MM.1S (cell line): Measurements from ENCODE around the gene PDCD2.

ENCODE experiments used
- DNase-seq: peaks from one replicate; pipeline ENCODE4 v3.0.0-alpha.2; 2015
- H2AFZ ChIP-seq: fragments of 300-600 bp; sonication (generic); 2 replicates; pipeline ENCODE4 v1.6.0; 2016; ENCODE audit warnings: antibody characterized with exemption, low read length
- H3F3A ChIP-seq: fragments of 300-600 bp; sonication (generic); 2 replicates; pipeline ENCODE4 v1.6.1; 2016; ENCODE audit warnings: mild to moderate bottlenecking, antibody characterized with exemption, low read length, moderate library complexity, mixed read lengths; ENCODE audit not compliant: insufficient read depth
- H3K27ac ChIP-seq: fragments of 300-600 bp; sonication (generic); 2 replicates; pipeline ENCODE4 v1.5.1; 2016; ENCODE audit warnings: mild to moderate bottlenecking, low read length
- H3K27me3 ChIP-seq: fragments of 300-600 bp; sonication (generic); replicated peaks from 2 replicates; pipeline ENCODE4 v1.6.0; 2016; ENCODE audit warnings: low read length; ENCODE audit not compliant: insufficient read depth
- H3K36me3 ChIP-seq: fragments of 300-600 bp; sonication (generic); replicated peaks from 2 replicates; pipeline ENCODE4 v1.6.1; 2016; ENCODE audit warnings: mild to moderate bottlenecking, low read length, mixed read lengths; ENCODE audit not compliant: insufficient read depth
- H3K4me1 ChIP-seq: fragments of 300-600 bp; sonication (generic); 2 replicates; pipeline ENCODE4 v1.6.1; 2016; ENCODE audit warnings: low read length, mixed read lengths
- H3K4me2 ChIP-seq: fragments of 300-600 bp; sonication (generic); 2 replicates; pipeline ENCODE4 v1.6.0; 2016; ENCODE audit warnings: low read depth, low read length
- H3K4me3 ChIP-seq: fragments of 300-600 bp; sonication (generic); 2 replicates; pipeline ENCODE4 v1.5.1; 2016; ENCODE audit warnings: low read length, mixed read lengths
- H3K79me2 ChIP-seq: fragments of 300-600 bp; sonication (generic); 2 replicates; pipeline ENCODE4 v1.6.1; 2016; ENCODE audit warnings: mixed run types, low read length, mixed read lengths
- H3K9ac ChIP-seq: fragments of 300-600 bp; sonication (generic); 2 replicates; pipeline ENCODE4 v1.6.1; 2016; ENCODE audit warnings: low read length, mixed read lengths
- H3K9me2 ChIP-seq: fragments of 300-600 bp; sonication (generic); replicated peaks from 2 replicates; pipeline ENCODE4 v1.6.1; 2016; ENCODE audit warnings: mild to moderate bottlenecking, low read length, mixed read lengths; ENCODE audit not compliant: insufficient read depth
- H3K9me3 ChIP-seq: fragments of 300-600 bp; sonication (generic); replicated peaks from 2 replicates; pipeline ENCODE4 v1.6.1; 2016; ENCODE audit warnings: mild to moderate bottlenecking, low read length, mixed read lengths; ENCODE audit not compliant: insufficient read depth
- H4K20me1 ChIP-seq: fragments of 300-600 bp; sonication (generic); 2 replicates; pipeline ENCODE4 v1.6.1; 2016; ENCODE audit warnings: mild to moderate bottlenecking, low read length, moderate library complexity, mixed read lengths; ENCODE audit not compliant: insufficient read depth
- EZH2 ChIP-seq: fragments of 300-600 bp; sonication (generic); optimal IDR thresholded peaks from 2 replicates; pipeline ENCODE3; 2017; ENCODE audit warnings: low read depth, mild to moderate bottlenecking, antibody characterized with exemption, low read length, mixed read lengths
- EZH2phosphoT487 ChIP-seq: fragments of 300-600 bp; sonication (generic); IDR thresholded peaks from 2 replicates; pipeline ENCODE4 v1.6.1; 2018; ENCODE audit warnings: antibody characterized with exemption, low read length
- TF ChIP-seq, protein P1 (sequence below): fragments of 300-600 bp; sonication (generic); IDR thresholded peaks from 2 replicates; pipeline ENCODE4 v1.5.1; 2016; ENCODE audit warnings: antibody characterized with exemption, low read length, mixed read lengths

The PDCD2 gene

DNA sequence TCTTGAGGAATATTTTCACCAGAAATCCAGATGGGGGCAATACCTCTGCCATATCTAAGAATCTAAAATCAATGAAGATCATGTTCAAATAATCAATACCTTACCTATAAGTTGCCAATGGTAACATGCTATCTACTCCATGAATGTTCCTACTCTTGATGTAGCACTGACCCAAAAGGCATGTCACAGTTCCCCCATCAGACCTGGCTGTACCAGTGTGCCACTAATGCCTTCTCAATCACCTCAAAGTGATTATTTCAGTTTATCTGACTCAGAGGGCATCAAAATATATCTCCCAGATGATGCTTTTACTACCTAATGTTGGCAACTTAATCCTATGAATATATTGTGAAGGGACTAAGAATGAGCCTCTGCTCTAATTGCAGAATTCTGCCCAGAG lies 5.5 kb downstream of the PDCD2 start:
- Histone ChIP-seq H3K9me3 (no peaks in the 10 kb centered on the region), H3K9me2 (no peaks in the 10 kb centered on the region), H2AFZ (no peak overlapping the region), H3K27me3 (no peaks in the 10 kb centered on the region), H4K20me1 (no peaks in the 10 kb centered on the region), H3K4me3 (no peak overlapping the region), H3K27ac (no peak overlapping the region), H3F3A (0 out of 2 replicates have a peak, but pooled peaks cover 2% of the 10 kb centered on the region), H3K36me3 (no peaks in the 10 kb centered on the region; the same call in 1 of the 2 replicates), H3K9ac (no peak overlapping the region), H3K79me2 (peaks cover 14% of the 10 kb centered on the region), H3K4me1 (no peaks in the 10 kb centered on the region), H3K4me2 (no peak overlapping the region)
- no peak for DNase-seq
- no peak for TF ChIP-seq EZH2
- TF ChIP-seq, protein P1, sequence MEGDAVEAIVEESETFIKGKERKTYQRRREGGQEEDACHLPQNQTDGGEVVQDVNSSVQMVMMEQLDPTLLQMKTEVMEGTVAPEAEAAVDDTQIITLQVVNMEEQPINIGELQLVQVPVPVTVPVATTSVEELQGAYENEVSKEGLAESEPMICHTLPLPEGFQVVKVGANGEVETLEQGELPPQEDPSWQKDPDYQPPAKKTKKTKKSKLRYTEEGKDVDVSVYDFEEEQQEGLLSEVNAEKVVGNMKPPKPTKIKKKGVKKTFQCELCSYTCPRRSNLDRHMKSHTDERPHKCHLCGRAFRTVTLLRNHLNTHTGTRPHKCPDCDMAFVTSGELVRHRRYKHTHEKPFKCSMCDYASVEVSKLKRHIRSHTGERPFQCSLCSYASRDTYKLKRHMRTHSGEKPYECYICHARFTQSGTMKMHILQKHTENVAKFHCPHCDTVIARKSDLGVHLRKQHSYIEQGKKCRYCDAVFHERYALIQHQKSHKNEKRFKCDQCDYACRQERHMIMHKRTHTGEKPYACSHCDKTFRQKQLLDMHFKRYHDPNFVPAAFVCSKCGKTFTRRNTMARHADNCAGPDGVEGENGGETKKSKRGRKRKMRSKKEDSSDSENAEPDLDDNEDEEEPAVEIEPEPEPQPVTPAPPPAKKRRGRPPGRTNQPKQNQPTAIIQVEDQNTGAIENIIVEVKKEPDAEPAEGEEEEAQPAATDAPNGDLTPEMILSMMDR = no peak

DNA sequence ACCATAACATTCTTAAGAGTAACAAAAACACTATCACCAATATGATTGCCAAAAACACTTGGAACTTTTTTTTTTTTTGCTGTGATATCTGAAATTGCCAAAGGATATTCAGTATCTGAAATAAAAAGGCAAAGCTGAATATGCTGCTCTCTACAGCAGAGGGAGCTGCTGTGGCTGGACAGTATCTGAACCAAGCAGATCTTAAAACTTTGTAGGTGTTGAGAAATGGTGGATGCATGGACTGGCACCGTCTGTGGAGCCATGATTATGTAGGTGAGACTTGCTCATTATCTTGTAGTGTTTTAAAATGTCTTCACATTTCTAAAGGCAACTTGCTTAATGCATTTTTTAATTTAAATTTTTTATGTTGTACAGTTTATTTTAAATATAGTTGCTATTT lies 9.2 kb downstream of the PDCD2 start:
- Histone ChIP-seq H3F3A (no peaks in the 10 kb centered on the region), H2AFZ (no peak overlapping the region), H3K9ac (no peak overlapping the region), H3K9me3 (no peaks in the 10 kb centered on the region), H3K36me3 (0 out of 2 replicates have a peak, but pooled peaks cover 3% of the 10 kb centered on the region), H3K4me1 (no peaks in the 10 kb centered on the region), H3K4me3 (no peak overlapping the region), H3K9me2 (no peaks in the 10 kb centered on the region), H4K20me1 (no peaks in the 10 kb centered on the region), H3K79me2 (no peaks in the 10 kb centered on the region), H3K27ac (no peak overlapping the region), H3K4me2 (no peak overlapping the region), H3K27me3 (no peaks in the 10 kb centered on the region)
- no peak for DNase-seq
- TF ChIP-seq EZH2 = no peak
- TF ChIP-seq, protein P1 = no peak
- no peak for TF ChIP-seq EZH2phosphoT487

DNA sequence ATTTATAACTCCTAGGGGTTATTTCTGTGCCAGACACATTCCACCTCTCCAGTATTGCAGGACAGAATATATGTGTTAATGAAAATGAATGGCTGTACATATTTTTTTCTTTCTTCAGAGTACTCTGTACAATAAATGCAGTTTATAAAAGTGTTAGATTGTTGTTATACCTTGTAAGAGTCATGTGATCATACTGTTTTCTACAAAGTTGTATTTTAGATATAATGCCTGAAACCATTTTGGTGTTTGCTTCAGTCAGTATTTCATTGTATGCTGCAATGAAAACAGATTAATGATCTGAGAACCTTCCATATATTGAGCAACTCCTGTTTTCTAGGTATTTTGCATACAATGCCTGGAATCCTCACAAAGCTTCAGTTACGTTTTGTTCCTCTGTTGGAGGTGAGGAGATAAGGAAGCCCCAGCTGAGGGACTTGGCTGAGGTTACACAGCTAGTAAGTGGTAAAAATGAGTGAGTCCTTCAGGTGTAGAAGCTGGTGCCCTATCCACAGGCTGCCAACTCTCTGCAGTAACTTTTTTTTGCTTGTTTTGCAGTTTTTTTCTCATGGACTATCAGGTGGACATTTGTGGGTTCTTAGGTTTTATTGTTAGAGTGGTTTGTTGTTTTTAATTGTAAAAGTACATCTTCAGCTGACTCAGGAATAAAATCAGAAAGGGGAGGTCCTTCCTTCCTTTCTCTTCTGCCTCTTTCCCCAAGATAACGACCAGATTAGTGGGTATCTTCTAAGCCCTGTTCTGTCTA lies 11.6 kb downstream of the PDCD2 start:
- H3K36me3 ChIP-seq = 0 out of 2 replicates have a peak, but pooled peaks cover 3% of the 10 kb centered on the region

More for the DNA sequence above, 11.6 kb downstream of the PDCD2 start:
- Histone ChIP-seq H3K9ac (no peak overlapping the region), H3K79me2 (no peaks in the 10 kb centered on the region), H4K20me1 (no peaks in the 10 kb centered on the region), H3K27me3 (no peaks in the 10 kb centered on the region), H3K4me1 (no peaks in the 10 kb centered on the region), H3K4me2 (no peak overlapping the region), H3F3A (no peaks in the 10 kb centered on the region), H3K27ac (no peak overlapping the region), H3K9me2 (no peaks in the 10 kb centered on the region), H3K9me3 (no peaks in the 10 kb centered on the region), H3K4me3 (no peak overlapping the region), H2AFZ (no peak overlapping the region)
- TF ChIP-seq EZH2 (no peak), EZH2phosphoT487 (no peak)
- TF ChIP-seq, protein P1 = no peak
- no peak for DNase-seq
